ENCODE data around the gene PLCL1. TPM values are rescaled to one million over a fixed set of nuclear protein-coding genes. Genes with fewer than 3 reads are reported as not detected.

Gene PLCL1
- total RNA-seq, 2 donors from 2014 or later = 25.6 to 26.2 TPM

- TF ChIP-seq CTCF (IDR thresholded peaks at IDR 0.05) = no peak
- no peaks in the 10 kb centered on the region for H3K9me3 ChIP-seq
- peaks cover 16 to 33% of the 10 kb centered on the region in 2 donors for H3K4me1 ChIP-seq (ENCODE audit: control insufficient read depth in 1 of 2, low read depth in 2 of 2)
- DNase-seq (ENCODE audit: low spot score) = no peak
- H3K4me3 ChIP-seq = peak overlapping the region; percentile 61
- H3K27me3 ChIP-seq (replicated peaks; ENCODE audit: insufficient read depth) = no peaks in the 10 kb centered on the region
- ATAC-seq (ENCODE audit: insufficient number of reproducible peaks, low FRiP score, low read depth) = peak; percentile 74
- no peaks in the 10 kb centered on the region for H3K36me3 ChIP-seq
- H3K27ac ChIP-seq = peak overlapping the region; percentile 24 to 29
Measured at GRCh38 chr2:197838579-197838978, 34.2 kb downstream of the PLCL1 start.

- Histone ChIP-seq H3K27ac (no peak overlapping the region), H3K27me3 (replicated peaks; ENCODE audit: insufficient read depth) (no peaks in the 10 kb centered on the region), H3K9me3 (no peaks in the 10 kb centered on the region), H3K36me3 (no peaks in the 10 kb centered on the region), H3K4me3 (no peak overlapping the region), H3K4me1 (ENCODE audit: control insufficient read depth in 1 of 2, low read depth in 2 of 2) (peaks cover 16 to 33% of the 10 kb centered on the region in 2 donors)
- no peak for DNase-seq (ENCODE audit: low spot score)
- ATAC-seq (ENCODE audit: insufficient number of reproducible peaks, low FRiP score, low read depth) = no peak
- TF ChIP-seq CTCF (IDR thresholded peaks at IDR 0.05) = no peak
Measured at GRCh38 chr2:197839327-197839726, 34.9 kb downstream of the PLCL1 start.

GRCh38 chr2:197839856-197840255, 35.5 kb downstream of the PLCL1 start:
- TF ChIP-seq CTCF (IDR thresholded peaks at IDR 0.05) = no peak
- no peaks in the 10 kb centered on the region for H3K9me3 ChIP-seq
- H3K4me3 ChIP-seq = no peak overlapping the region
- H3K27ac ChIP-seq = no peak overlapping the region
- no peak for ATAC-seq (ENCODE audit: insufficient number of reproducible peaks, low FRiP score, low read depth)
- no peaks in the 10 kb centered on the region for H3K36me3 ChIP-seq
- no peaks in the 10 kb centered on the region for H3K27me3 ChIP-seq (replicated peaks; ENCODE audit: insufficient read depth)
- DNase-seq (ENCODE audit: low spot score) = no peak
- H3K4me1 ChIP-seq (ENCODE audit: control insufficient read depth in 1 of 2, low read depth in 2 of 2) = peaks cover 16 to 33% of the 10 kb centered on the region in 2 donors

GRCh38 chr2:197846128-197846527, 41.7 kb downstream of the PLCL1 start:
- H3K36me3 ChIP-seq = no peaks in the 10 kb centered on the region
- no peak for TF ChIP-seq CTCF (IDR thresholded peaks at IDR 0.05)
- H3K9me3 ChIP-seq = no peaks in the 10 kb centered on the region
- H3K27ac ChIP-seq = no peak overlapping the region
- no peak overlapping the region for H3K4me3 ChIP-seq
- H3K27me3 ChIP-seq (replicated peaks; ENCODE audit: insufficient read depth) = no peaks in the 10 kb centered on the region
- peaks cover 7 to 23% of the 10 kb centered on the region in 2 donors for H3K4me1 ChIP-seq (ENCODE audit: control insufficient read depth in 1 of 2, low read depth in 2 of 2)
- DNase-seq (ENCODE audit: low spot score) (no peak), ATAC-seq (ENCODE audit: insufficient number of reproducible peaks, low FRiP score, low read depth) (no peak)

GRCh38 chr2:197846777-197847176, 42.4 kb downstream of the PLCL1 start:
- Histone ChIP-seq H3K9me3 (no peaks in the 10 kb centered on the region), H3K4me3 (peak overlapping the region; percentile 17), H3K36me3 (no peaks in the 10 kb centered on the region), H3K4me1 (ENCODE audit: control insufficient read depth in 1 of 2, low read depth in 2 of 2) (peaks cover 7 to 30% of the 10 kb centered on the region in 2 donors), H3K27me3 (replicated peaks; ENCODE audit: insufficient read depth) (no peaks in the 10 kb centered on the region), H3K27ac (no peak overlapping the region)
- no peak for TF ChIP-seq CTCF (IDR thresholded peaks at IDR 0.05)
- ATAC-seq (ENCODE audit: insufficient number of reproducible peaks, low FRiP score, low read depth) (no peak), DNase-seq (ENCODE audit: low spot score) (no peak)
